GM12878 (cell line): ENCODE results near the gene THUMPD3. TPM values are rescaled to one million over a fixed set of nuclear protein-coding genes. Genes with fewer than 3 reads are reported as not detected.

Experiments used
- ATAC-seq: fragments of 200-7000 bp; cut with Tn5 transposase; 3 replicates; pipeline ENCODE4 v1.9.1; 2020; ENCODE audit warnings: mild to moderate bottlenecking, moderate library complexity
- BruUV-seq: library from RNA; stranded (reverse); fragments of 400-500 nt; replicated peaks from 2 replicates; lab custom pipeline; 2021; lab: Mats Ljungman, UMichigan
- CTCF ChIA-PET: fragments of 300-600 bp; sonication (Branson Sonifier 250); formaldehyde crosslinking; extraction: SDS; loops from one replicate; lab custom pipeline; 2021; ENCODE audit warnings: inconsistent platforms; lab: Yijun Ruan, JAX
- POLR2A ChIA-PET: fragments of 350-600 bp; formaldehyde crosslinking; extraction: SDS; loops from one replicate; lab custom pipeline; 2021; ENCODE audit warnings: inconsistent platforms; lab: Charles Lee
- RAD21 ChIA-PET: fragments of 300-600 bp; sonication (Branson Sonifier 250); formaldehyde crosslinking; loops from one replicate; lab custom pipeline; 2023; ENCODE audit warnings: antibody characterized with exemption; ENCODE audit not compliant: unreplicated experiment; lab: Charles Lee
- SMC1A ChIA-PET: fragments of 300-600 bp; sonication (Branson Sonifier 250); formaldehyde crosslinking; loops from one replicate; lab custom pipeline; 2023; ENCODE audit not compliant: unreplicated experiment, uncharacterized antibody; lab: Charles Lee
- DNase-seq: peaks from one replicate; pipeline ENCODE4 v3.0.0-alpha.2; 2011; ENCODE audit warnings: low read depth, low spot score
- FAIRE-seq: peaks from 3 replicates; lab custom pipeline; 2011; peaks lifted over from hg19 to GRCh38; lab: Jason Lieb, UNC
- H2AFZ ChIP-seq: 2 replicates; pipeline ENCODE4 v1.6.0; 2011; ENCODE audit warnings: low read depth, low read length, control low read depth; ENCODE audit not compliant: control insufficient read depth
- H3K27ac ChIP-seq: 2 replicates; pipeline ENCODE4 v1.5.1; 2011; ENCODE audit warnings: control low read depth; ENCODE audit not compliant: control insufficient read depth, insufficient read depth
- H3K27me3 ChIP-seq, 2 experiments: replicated peaks in 1 of 2; 2 replicates each; pipeline versions ENCODE4 v1.6.0 to v1.6.1; 2011; ENCODE audit warnings: low read length in 1 of 2; ENCODE audit not compliant: control insufficient read depth in 2 of 2, insufficient read depth in 2 of 2
- H3K36me3 ChIP-seq, 2 experiments: 2 replicates each; pipeline ENCODE4 v1.5.1; 2011; ENCODE audit warnings: low read length in 1 of 2; ENCODE audit not compliant: control insufficient read depth in 2 of 2, insufficient read depth in 2 of 2
- H3K4me1 ChIP-seq: 2 replicates; pipeline ENCODE4 v1.6.1; 2011; ENCODE audit warnings: mild to moderate bottlenecking, low read length, moderate library complexity, mixed read lengths; ENCODE audit not compliant: control insufficient read depth, insufficient read depth
- H3K4me2 ChIP-seq: 2 replicates; pipeline ENCODE4 v1.6.0; 2011; ENCODE audit warnings: control low read depth; ENCODE audit not compliant: control insufficient read depth, insufficient read depth
- H3K4me3 ChIP-seq: fragments of 200-600 bp; sonication (generic); 2 replicates; pipeline ENCODE4 v1.5.1; 2016
- H3K79me2 ChIP-seq: 2 replicates; pipeline ENCODE4 v1.6.0; 2011; ENCODE audit warnings: low read length; ENCODE audit not compliant: control insufficient read depth, insufficient read depth
- H3K9ac ChIP-seq: 2 replicates; pipeline ENCODE4 v1.8.0; 2011; ENCODE audit warnings: low read length, control low read depth, mixed read lengths; ENCODE audit not compliant: control insufficient read depth, insufficient read depth
- H3K9me3 ChIP-seq: replicated peaks from 3 replicates; pipeline ENCODE4 v1.5.1; 2011; ENCODE audit warnings: mild to moderate bottlenecking, low read length; ENCODE audit not compliant: control insufficient read depth, insufficient read depth
- H4K20me1 ChIP-seq: 2 replicates; pipeline ENCODE4 v1.6.0; 2011; ENCODE audit not compliant: control insufficient read depth, insufficient read depth
- BRCA1 ChIP-seq: IDR thresholded peaks from 2 replicates; pipeline ENCODE4 v1.6.1; 2011; ENCODE audit warnings: low read depth, low read length, improper control_type of control experiment
- CEBPB ChIP-seq, 2 experiments: fragments of 150-350 bp in 1 of 2; IDR thresholded peaks; 2 replicates each; pipeline ENCODE4 v1.6.1; 2012 to 2014; ENCODE audit warnings: low read depth in 2 of 2, low read length in 2 of 2, borderline replicate concordance in 1 of 2, inconsistent platforms in 1 of 2
- FOXK2 ChIP-seq: fragments of 450-650 bp; IDR thresholded peaks from 2 replicates; pipeline ENCODE4 v1.6.1; 2017; ENCODE audit warnings: mild to moderate bottlenecking, moderate library complexity
- HCFC1 ChIP-seq: fragments of 150-350 bp; IDR thresholded peaks from 2 replicates; pipeline ENCODE4 v1.6.1; 2014; ENCODE audit warnings: low read length
- IRF4 ChIP-seq: IDR thresholded peaks from 2 replicates; pipeline ENCODE4 v1.6.1; 2011; ENCODE audit warnings: low read depth, low read length
- KDM1A ChIP-seq: fragments of 200-600 bp; sonication (generic); IDR thresholded peaks from 2 replicates; pipeline ENCODE4 v1.6.1; 2016; ENCODE audit warnings: borderline replicate concordance
- NFYA ChIP-seq: IDR thresholded peaks from 2 replicates; pipeline ENCODE4 v1.6.1; 2011; ENCODE audit warnings: low read depth, mild to moderate bottlenecking, low read length, improper control_type of control experiment, borderline replicate concordance
- SP1 ChIP-seq: IDR thresholded peaks from one replicate; pipeline ENCODE4 v1.6.1; 2011; ENCODE audit warnings: low read depth, low read length
- TBL1XR1 ChIP-seq: IDR thresholded peaks from 2 replicates; pipeline ENCODE4 v1.6.1; 2012; ENCODE audit warnings: low read depth, low read length, improper control_type of control experiment
- ZNF207 ChIP-seq: fragments of 450-650 bp; IDR thresholded peaks from 2 replicates; pipeline ENCODE4 v1.6.1; 2014; ENCODE audit warnings: antibody characterized with exemption, mild to moderate bottlenecking, borderline replicate concordance
- ZNF622 ChIP-seq: fragments of 450-650 bp; IDR thresholded peaks from 2 replicates; pipeline ENCODE4 v1.6.1; 2017; ENCODE audit warnings: mild to moderate bottlenecking, inconsistent platforms
- WGBS: methylation state at CpG from one replicate; pipeline ENCODE4 v1.1.6; 2016; ENCODE audit warnings: low lambda C conversion rate; ENCODE audit not compliant: insufficient replicate concordance, insufficient coverage; ENCODE audit errors: missing lambda C conversion rate; 5-methylcytosine and 5-hydroxymethylcytosine counted together
- in situ Hi-C: fragments of 300-500 bp; cut with MboI; formaldehyde crosslinking; loops from 9 replicates; pipeline ENCODE4 v1.14.3; 2018; ENCODE audit warnings: mixed read lengths
- intact Hi-C: fragments of 100-400 bp; cut with micrococcal nuclease; formaldehyde crosslinking; loops from one replicate; pipeline ENCODE4 v1.14.2; 2022; ENCODE audit not compliant: unreplicated experiment
- polyA plus RNA-seq, 11 experiments: library from polyadenylated mRNA; depleted of rRNA in 4 of 11; unstranded in 6 of 11; stranded (reverse) in 5 of 11; fragments of >200 nt; fragmentation: Nextera tagmentation in 4 of 11; fragmentation: Illumina TruSeq in 1 of 11; extraction: Ambion mirVana in 4 of 11; extraction: Trizol in 1 of 11; gene quantifications; 1 replicate in 1 of 11; 2 replicates in 10 of 11; pipeline versions ENCODE4 v1.2.1 to v1.2.3, GENCODE V29; 2011 to 2016; ENCODE audit warnings: inconsistent platforms in 2 of 11, missing spikeins in 2 of 11, low read depth in 1 of 11
- total RNA-seq, 4 experiments: library from RNA; depleted of rRNA in 3 of 4; stranded (reverse); fragments of >200 nt in 3 of 4; fragmentation: Illumina TruSeq in 1 of 4; extraction: Trizol in 1 of 4; gene quantifications; 2 replicates each; pipeline versions ENCODE4 v1.2.1 to v1.2.3, GENCODE V29; 2013 to 2021
- TF ChIP-seq, protein P1 (sequence below): fragments of 450-650 bp; formaldehyde crosslinking; IDR thresholded peaks from 2 replicates; pipeline ENCODE4 v1.5.0; 2022; ENCODE audit warnings: mild to moderate bottlenecking, missing genetic modification characterization
- TF ChIP-seq, protein P2 (sequence below): IDR thresholded peaks from 2 replicates; pipeline ENCODE4 v1.6.1; 2011; ENCODE audit warnings: low read depth, low read length, improper control_type of control experiment, borderline replicate concordance

Gene THUMPD3
- total and polyA plus RNA-seq, 10 of the 15 experiments (the other 5 are each of a cell fraction or from before 2014, with no cell fraction given), result 28.7 to 47.4 (median 41.8) TPM

DNA sequence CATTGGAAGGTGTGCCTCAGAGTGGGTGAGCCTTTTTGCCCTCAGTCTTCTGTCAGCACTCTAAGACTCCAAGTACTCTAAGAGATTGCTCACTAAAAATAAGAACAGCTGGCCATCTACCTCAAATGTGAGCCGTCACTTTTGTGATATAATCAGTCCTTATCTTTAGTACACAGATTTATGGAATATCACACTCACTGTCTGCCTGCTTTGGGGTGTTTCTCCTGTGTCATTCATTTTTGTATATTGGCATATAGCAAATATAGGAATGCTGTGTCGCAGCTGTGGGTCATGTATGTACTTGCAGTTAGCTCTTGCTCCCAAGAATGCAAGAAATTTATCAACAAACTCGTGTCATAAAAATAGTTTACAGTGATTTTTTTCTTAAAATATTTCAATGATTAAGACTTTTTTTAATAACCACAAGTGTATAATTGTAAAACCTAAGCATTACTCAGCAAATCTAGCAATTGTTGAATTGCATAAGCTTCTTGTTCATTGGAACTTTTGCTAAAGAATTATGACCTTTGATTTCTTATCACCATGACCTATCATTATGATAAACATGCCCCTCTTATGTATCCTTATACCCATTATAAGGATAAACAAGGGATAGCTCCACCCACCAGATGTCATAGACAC lies 53.4 kb downstream of the THUMPD3 start:
- Histone ChIP-seq H3K9ac (no peak overlapping the region), H3K9me3 (no peaks in the 10 kb centered on the region), H3K27me3 (no peaks in the 10 kb centered on the region), H3K4me3 (no peak overlapping the region), H3K4me2 (no peak overlapping the region), H3K4me1 (no peaks in the 10 kb centered on the region), H3K36me3 (peaks cover 0 to 18% of the 10 kb centered on the region in 2 experiments), H2AFZ (no peak overlapping the region), H4K20me1 (peaks cover 8% of the 10 kb centered on the region), H3K27ac (no peak overlapping the region), H3K79me2 (peaks cover 89% of the 10 kb centered on the region)
- ChIA-PET POLR2A (interaction anchor here (0.5 to 1.7 kb wide), 9 partner anchors 11 to 54 kb away, joined by 3 to 9 read pairs (median 4); partner anchors contain the start of gene SETD5), RAD21 (interaction anchor here (0.8 kb wide), 1 partner anchor 88 kb away, joined by 3 read pairs; no protein-coding TSS in a partner anchor), SMC1A (interaction anchor here (0.7 to 2.8 kb wide), 12 partner anchors 9 to 67 kb away, joined by 3 to 13 read pairs (median 4); partner anchors contain the start of gene THUMPD3), CTCF (interaction anchor here (0.5 to 1.8 kb wide), 5 partner anchors 14 to 40 kb away, joined by 3 to 4 read pairs (median 3); no protein-coding TSS in a partner anchor)
- in situ Hi-C loops (no loop called here), intact Hi-C loops (no loop called here)
- no peak for FAIRE-seq
- WGBS, result 65% methylated on average over 3 of the region's 3 CpGs
- no peak for DNase-seq
- TF ChIP-seq FOXK2, result no peak
- TF ChIP-seq, protein P1, sequence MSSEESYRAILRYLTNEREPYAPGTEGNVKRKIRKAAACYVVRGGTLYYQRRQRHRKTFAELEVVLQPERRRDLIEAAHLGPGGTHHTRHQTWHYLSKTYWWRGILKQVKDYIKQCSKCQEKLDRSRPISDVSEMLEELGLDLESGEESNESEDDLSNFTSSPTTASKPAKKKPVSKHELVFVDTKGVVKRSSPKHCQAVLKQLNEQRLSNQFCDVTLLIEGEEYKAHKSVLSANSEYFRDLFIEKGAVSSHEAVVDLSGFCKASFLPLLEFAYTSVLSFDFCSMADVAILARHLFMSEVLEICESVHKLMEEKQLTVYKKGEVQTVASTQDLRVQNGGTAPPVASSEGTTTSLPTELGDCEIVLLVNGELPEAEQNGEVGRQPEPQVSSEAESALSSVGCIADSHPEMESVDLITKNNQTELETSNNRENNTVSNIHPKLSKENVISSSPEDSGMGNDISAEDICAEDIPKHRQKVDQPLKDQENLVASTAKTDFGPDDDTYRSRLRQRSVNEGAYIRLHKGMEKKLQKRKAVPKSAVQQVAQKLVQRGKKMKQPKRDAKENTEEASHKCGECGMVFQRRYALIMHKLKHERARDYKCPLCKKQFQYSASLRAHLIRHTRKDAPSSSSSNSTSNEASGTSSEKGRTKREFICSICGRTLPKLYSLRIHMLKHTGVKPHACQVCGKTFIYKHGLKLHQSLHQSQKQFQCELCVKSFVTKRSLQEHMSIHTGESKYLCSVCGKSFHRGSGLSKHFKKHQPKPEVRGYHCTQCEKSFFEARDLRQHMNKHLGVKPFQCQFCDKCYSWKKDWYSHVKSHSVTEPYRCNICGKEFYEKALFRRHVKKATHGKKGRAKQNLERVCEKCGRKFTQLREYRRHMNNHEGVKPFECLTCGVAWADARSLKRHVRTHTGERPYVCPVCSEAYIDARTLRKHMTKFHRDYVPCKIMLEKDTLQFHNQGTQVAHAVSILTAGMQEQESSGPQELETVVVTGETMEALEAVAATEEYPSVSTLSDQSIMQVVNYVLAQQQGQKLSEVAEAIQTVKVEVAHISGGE (CRISPR knock-in tag), result no peak
- no peak for TF ChIP-seq KDM1A
- TF ChIP-seq BRCA1, result no peak
- no peak for TF ChIP-seq IRF4
- TF ChIP-seq NFYA, result no peak
- no peak for TF ChIP-seq TBL1XR1
- no peak for TF ChIP-seq ZNF207
- TF ChIP-seq, protein P2, sequence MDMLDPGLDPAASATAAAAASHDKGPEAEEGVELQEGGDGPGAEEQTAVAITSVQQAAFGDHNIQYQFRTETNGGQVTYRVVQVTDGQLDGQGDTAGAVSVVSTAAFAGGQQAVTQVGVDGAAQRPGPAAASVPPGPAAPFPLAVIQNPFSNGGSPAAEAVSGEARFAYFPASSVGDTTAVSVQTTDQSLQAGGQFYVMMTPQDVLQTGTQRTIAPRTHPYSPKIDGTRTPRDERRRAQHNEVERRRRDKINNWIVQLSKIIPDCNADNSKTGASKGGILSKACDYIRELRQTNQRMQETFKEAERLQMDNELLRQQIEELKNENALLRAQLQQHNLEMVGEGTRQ, result no peak
- no peak for TF ChIP-seq SP1
- TF ChIP-seq HCFC1, result no peak
- TF ChIP-seq ZNF622, result no peak
- no peak for TF ChIP-seq CEBPB (IDR thresholded peaks at IDR 0.05; ENCODE audit: borderline replicate concordance in 1 of 2, low read depth in 2 of 2, low read length in 2 of 2)
- ATAC-seq, result no peak
- BruUV-seq, result no TSS peak
